ACHN (cell line): Measurements from ENCODE around the gene FAM53B.
"Not testable (repeated sequence)": the region's sequence is repeated elsewhere in the genome, so short reads cannot be mapped to it uniquely, and the experiment has no call there.

Experiments used
- DNase-seq: peaks from one replicate; pipeline ENCODE4 v3.0.0-alpha.2; 2015
- in situ Hi-C: cut with HindIII; loops from 2 replicates; pipeline ENCODE4 v1.10.0; 2017; ENCODE audit warnings: low sequenced_read_pairs, low pct_ligation_motif_present, low pct_unique_long_range_greater_than_20kb

The FAM53B gene, protein sequence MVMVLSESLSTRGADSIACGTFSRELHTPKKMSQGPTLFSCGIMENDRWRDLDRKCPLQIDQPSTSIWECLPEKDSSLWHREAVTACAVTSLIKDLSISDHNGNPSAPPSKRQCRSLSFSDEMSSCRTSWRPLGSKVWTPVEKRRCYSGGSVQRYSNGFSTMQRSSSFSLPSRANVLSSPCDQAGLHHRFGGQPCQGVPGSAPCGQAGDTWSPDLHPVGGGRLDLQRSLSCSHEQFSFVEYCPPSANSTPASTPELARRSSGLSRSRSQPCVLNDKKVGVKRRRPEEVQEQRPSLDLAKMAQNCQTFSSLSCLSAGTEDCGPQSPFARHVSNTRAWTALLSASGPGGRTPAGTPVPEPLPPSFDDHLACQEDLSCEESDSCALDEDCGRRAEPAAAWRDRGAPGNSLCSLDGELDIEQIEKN

DNA sequence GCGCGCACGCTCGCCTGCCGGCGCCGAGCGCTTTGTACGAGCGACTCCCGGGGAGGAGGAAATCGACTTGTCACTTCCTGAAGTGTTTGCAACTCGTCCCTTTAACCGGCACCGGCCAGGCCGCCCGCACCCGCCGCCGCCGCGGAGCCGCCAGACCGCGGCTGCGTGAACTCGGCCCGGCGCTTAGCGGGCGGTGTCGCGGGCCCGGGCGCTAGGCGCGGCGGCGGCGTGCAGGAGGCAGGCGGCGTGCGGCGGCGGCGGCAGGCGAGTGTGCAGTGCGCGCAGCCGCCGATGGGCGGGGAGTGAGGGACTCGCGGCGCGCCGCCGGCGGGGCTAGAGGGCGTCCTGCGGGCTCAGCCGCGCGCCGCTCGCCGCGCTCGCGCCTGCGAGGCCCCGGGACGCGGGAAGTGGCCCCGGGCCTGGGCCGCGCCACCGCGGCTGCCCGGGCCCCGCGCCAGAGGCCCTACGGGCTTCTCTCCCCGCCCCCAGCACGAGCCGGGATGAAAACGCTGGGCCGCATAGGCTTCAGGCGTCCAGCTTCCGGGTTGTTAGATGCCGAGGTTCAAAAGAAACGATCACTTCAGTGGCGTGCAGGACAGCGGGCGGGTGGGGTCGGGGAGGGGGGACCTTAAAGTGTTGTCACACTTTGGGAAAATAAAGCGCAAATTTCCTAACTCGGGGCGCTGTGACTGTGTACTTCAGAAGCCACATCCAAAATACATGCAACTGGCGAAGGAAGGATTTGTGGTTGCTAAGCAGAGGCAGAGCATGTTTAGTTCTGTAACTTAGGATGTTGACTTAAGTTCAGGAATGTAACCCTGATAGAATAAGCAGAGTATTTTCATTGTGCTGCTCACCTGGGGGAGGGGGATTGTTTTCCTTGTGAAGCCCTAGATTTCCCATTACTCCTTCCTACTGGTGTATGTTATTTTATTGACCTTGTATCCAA, at the start of gene FAM53B:
TSS of gene FAM53B (minus strand) at position 277 of the 949 bp plus-strand sequence. CDS start 37,665 bp downstream, outside the sequence.
- in situ Hi-C loops: no loop called here
- DNase-seq: peak; percentile 88

DNA sequence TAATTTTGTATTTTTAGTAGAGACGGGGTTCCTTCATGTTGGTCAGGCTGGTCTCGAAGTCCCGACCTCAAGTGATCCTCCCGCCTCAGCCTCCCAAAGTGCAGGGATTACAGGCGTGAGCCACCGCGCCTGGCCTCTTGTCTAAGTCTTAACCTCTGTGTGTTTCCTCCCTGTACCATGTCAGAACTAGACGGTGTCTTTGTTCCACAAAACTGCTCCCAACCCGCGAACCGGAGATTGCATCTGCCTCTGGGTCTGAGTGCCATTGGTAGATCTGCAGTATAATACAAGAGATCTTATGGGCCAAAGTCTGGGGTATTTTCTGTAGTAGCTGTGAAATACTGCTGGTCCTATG, 48.8 kb upstream of the FAM53B start:
- in situ Hi-C loops: no loop called here
- DNase-seq: no peak

DNA sequence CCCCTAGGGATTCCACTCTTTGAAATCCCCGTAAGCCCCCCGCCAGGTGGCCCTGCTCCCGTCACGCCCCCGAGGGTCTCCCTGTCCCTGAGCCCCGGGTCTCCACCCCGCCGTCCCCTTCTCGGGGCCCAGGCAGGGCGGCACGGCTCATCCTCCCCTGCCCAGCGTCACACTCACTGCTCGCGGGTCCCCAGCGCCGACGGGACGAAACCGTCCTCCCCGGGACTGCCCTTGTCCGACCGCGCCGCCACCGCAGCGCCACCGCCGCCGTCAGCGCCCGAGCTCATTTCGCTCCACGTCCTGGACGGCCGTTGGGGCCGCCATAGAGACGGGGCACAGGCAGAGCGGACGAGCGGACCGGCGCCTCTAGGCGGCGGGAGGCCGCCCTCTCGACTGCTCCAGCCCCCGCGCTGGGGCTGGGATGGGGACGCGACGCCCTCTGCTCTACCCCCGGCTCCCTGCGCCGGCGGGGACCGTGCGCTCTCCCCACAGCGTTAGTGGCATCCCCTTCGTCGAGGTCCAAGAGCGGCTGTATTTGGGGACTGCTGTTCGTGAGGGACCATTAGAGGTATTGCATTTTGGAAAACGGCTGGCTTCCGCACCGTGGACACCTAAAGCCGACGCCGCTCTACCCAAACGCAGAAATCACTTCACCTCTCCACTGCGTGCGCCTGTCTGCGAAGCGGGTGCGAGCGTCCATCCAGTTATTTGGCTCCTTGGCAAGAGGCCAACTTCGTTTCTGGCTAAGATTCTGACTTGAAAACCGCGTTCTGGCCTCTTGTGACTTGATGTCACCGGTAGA, 47.6 kb upstream of the FAM53B start, which contains the start of gene EEF1AKMT2:
TSS of gene EEF1AKMT2 (minus strand) at position 341 of the 802 bp plus-strand sequence. CDS start at position 287, 54 bp downstream.
- in situ Hi-C loops: no loop called here
- peak; percentile 91 for DNase-seq

DNA sequence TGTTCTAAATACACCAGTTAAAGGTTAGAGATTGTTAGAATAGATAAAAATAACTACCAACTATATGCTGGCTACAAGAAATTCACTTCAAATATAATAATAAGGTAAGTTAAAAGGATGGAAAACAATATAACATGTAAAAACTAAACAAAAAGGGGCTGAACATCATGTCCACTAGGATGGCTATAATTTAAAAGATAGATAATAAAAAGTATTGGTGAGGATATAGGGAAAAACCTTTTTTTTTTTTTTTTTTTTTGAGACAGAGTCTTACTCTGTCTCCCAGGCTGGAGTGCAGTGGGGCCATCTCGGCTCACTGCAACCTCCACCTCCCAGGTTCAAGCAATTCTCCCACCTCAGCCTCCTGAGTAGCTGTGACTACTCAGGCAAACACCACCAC, 38.7 kb upstream of the FAM53B start:
- in situ Hi-C loops, DNase-seq: not testable (repeated sequence)

DNA sequence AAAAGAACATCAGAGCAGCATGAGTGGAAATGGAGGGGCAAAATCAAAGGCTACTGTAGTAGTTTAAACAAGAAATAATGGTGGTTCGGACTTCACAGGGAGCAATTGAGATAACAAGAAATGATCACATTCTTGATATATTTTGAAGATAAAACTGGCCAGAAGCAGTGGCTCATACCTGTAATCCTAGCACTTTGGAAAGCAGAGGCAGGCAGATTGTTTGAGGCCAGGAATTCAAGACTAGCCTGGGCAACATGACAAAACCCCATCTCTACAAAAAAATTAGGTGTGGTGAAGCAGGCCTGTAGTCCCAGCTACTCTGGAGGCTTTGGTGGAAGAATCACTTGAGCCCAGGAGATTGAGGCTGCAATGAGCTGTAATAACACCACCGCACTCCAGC, 24.6 kb upstream of the FAM53B start:
- no peak for DNase-seq
- in situ Hi-C loops: no loop called here

DNA sequence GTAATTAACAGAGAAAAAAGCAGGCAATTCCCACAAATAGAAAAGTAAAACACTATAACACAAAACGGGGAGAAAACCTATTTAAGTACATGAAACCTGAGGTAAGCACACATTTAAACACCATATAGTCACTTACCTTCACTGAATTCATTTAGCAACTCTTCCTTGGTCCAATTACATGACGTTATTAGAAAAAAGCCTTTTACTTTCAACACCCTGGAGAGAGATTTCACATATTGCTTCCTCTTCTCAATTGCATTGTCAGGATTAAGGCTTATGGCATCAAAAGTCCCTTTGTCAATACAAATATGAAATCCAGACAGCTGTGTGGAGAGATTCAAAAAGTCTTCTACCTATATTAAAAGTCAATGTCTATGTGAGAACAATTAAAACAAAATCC, 21.1 kb upstream of the FAM53B start:
- no peak for DNase-seq
- in situ Hi-C loops: no loop called here

DNA sequence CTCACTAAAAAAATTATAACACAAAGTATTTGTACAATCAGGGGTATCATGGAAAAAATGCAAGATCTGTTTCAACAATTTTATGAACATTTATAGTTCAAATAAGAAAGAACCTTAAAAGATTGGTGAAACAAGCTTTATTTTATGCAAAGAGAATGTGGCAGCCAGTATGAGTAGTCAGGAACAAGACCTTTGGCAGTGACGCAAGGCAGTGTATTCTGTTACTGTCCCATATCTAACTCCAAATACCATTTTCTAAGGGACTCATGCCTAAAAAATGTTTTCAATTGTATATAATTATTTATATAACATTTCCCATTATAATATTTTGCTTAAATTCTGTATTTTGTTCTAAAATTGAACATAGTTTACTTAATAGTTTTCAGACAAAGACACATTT, 19.1 kb upstream of the FAM53B start:
- DNase-seq: no peak
- in situ Hi-C loops: no loop called here

DNA sequence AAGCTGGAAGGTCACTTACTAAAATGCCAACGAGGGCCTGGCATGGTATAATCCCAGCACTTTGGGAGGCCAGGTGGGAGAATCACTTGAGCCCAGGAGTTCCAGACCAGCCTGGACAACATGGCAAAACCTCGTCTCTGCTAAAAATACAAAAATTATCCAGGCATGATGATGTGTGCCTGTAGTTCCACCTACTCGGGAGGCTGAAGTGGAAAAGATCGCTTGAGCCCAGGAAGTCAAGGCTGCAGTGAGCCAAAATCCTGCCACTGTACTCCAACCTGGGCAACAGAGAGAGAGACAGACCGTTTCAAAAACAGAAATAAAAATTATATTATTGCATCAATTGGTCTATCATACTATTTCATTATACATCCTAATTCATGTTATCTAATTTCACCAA, 18.1 kb upstream of the FAM53B start:
- no peak for DNase-seq
- in situ Hi-C loops: no loop called here

DNA sequence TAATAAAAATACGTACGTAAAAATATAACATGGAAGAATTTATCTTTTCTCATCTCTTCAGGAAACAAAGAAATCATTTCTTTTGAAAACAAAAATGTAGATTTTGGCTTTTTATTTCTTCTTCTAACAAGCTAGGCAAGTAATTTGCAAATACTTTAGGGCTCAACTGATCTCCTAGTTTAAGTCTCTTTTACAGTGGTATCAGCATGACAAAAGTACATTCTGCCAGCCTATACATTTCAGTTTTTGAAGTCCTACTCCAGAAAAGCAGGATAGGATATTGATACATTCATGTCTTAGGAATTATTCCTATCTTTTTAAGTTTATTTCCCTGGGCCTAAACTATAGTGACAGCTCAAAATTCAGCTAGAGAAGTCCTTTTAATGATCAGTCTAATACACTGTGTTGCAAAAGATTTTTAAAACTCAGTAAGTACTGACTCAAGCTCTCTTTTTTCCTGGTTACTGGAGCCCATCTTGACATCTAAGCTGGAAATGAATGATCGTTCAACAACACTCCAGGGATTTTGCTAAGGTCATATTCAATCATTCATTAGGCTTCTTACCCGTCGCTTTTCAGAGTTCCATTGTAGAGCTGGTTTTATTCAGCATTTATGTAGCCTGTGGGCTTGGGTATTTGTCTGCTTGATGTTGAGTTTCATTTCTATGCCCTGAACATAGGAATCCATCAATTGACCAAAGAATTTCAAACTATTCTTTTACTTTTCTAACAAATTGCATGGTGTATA, 12.2 kb upstream of the FAM53B start:
- no peak for DNase-seq
- in situ Hi-C loops: no loop called here

DNA sequence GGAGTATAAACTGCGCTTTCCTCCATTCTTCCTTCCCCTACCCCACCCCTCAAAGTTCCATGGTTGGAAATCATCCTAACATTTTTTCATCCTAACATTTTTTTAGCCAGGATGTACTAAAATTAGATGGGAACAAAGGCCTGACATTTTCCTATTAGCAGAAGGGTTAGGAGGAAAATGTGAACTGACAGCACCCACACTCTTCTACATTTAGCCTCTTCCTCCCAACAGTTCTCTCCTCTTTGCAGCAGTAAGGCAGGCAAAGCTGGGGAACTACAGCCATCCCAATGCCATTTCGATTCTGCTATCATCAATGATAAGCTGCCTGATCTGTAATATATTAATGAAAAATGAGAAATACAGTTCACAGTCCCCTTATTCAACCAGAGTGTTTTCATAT, 11.4 kb upstream of the FAM53B start:
- no peak for DNase-seq
- in situ Hi-C loops: no loop called here

DNA sequence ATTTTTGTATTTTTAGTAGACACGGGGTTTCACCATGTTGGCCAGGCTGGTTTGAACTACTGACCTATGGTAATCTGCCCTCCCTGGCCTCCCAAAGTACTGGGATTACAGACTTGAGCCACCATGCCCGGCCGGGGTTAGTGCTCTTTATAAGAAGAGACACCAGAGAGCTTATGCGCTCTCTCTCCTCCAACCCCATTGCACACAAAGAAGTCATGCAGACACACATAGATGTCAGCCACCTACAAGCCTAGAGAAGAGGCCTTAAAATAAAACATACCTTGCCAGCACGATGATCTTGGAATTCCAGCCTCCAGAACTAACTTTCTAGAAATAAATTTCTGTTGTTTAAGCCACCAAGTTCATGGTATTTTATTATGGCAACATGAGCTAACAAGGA, 10.0 kb upstream of the FAM53B start:
- in situ Hi-C loops: no loop called here
- no peak for DNase-seq

DNA sequence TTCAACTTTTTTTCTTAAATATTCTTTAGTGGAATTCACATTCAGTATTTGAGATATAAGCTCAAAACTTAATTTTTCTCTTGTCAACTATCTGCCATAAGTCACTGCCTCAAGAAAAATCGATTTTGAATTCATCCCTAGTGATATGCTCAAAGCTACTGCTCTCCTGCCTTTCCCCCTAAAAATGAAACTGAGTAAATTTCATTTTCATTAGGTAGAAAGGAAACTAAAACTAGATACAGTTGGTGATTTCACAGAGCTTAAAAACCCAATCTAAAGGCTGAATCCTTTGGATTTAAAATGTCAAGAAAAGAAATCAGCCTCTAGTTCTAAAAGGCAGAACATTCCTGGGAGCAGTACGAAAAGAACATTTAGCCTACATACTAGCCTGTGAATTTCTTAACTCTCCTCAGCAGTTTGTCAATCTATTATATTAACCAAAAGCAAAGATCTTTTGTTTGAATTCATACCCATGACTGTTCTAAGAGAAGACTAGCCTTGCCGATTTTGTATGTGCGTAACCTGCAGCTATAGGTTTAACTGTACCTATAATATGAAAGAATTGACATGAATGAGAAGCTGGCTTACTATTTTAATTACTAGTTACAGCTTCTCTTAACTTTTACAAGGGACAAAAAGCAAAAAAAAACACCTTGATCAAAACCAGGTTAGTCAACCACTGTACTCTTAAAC, 4.9 kb upstream of the FAM53B start:
- DNase-seq: no peak
- in situ Hi-C loops: no loop called here

DNA sequence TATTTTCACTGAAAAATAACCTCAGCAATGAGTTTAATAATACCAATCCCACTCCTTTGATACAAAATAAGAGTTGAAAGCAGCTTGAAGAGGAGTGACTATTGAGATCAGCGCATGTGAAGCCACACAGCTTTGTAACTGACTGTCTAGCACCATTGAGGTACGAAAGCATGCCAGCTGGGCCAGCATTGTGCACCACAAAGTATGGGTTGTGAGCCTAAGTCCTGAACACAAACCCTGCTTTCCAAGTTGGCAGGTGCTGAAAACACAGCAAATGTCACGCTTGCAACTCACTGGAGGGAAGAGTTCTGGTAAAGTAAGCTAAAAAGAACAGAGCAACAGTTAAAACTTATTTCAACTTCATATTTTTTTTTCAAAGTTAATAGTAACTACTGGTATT, 4.0 kb upstream of the FAM53B start:
- DNase-seq: no peak
- in situ Hi-C loops: no loop called here

DNA sequence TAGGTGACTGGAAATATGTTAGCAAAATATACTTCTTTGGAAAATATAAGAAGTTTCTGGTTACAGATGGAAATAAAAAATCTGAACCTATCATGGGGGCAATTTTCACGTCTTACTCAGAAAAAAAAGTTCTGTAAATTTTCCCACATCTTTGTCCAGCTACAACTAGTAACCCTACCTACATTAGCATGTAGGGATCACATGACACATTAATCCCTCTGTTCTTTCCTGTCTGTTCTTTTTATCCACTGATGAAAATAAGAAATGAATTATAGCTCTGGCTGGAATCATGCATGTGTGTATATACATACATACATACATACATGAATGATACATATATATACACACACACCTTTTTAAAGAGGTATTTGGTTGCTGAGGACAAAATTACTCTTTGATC, 3.6 kb upstream of the FAM53B start:
- in situ Hi-C loops: no loop called here
- no peak for DNase-seq

DNA sequence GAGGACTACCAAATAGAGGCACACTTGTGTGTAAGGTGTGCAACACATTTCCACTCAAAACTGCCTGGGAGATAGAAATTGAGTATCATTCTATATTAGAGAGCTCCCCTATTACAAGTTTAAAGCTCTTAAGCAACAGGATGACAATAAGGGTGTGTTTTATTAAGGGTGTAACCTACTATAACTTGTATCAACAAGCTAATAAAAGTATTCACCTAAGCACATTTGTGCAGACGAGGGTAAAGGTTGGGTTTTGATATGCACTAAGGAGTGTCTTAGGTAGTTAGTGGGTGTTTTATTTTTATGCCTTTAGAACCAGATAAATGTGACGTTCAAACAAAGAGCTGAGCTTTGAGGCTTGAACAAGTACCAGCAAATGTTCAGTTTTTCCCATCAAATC, 2.8 kb upstream of the FAM53B start:
- DNase-seq: no peak
- in situ Hi-C loops: no loop called here

DNA sequence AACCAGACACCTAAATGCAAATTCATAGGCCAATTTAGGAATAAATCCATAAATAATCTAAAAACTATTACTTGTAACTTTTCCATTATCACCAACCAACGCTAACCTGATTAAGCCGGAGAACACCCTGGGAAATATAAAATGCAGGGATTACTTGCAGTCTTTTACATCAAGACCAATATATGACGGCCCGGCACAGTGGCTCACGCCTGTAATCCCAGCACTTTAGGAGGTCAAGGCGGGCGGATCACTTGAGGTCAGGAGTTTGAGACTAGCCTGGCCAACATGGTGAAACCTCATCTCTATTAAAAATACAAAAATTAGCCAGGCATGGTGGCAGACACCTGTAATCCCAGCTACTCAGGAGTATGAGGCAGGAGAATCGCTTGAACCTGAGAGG, 2.3 kb upstream of the FAM53B start:
- in situ Hi-C loops: not testable (repeated sequence)

DNA sequence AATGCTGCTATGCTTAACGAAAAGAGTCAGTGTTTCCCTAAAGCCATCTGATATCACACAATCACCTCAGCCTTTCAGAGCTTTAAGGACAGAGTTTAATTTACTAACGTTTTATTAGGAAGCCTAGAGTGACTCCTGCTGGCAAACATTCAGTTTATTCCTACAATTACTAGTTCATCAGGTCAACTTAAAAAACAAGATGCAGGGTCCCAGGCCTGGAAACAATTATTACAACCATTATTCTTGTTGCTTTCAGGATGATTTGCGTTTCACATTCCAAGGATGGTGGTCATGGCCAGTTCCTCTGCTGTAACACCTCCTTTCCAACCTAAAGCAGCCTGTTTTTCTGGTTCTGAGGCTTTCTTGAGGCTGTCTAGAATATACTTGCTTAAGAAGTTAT, 1.5 kb upstream of the FAM53B start:
- peak; percentile 58 for DNase-seq
- in situ Hi-C loops: no loop called here

More for the DNA sequence above, 2.3 kb upstream of the FAM53B start:
- DNase-seq: not testable (repeated sequence)

DNA sequence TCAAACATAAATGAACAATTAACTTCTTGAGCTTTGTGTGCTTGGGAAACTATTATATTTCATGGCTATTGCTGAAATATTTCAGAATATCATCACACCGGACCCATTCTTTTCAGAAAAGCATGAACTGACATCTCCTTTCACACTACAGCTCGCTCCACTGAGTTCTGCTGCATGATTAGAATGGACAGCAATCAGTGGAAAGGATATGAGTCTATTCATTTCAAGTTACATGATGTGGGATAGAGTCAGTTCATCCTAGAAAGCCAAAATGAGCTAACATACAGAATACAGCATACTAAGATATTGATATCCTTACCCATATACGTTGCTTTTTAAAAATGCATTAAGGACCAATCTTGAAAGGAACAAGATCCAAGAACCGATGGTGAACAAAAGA, 1.1 kb upstream of the FAM53B start:
- no peak for DNase-seq
- in situ Hi-C loops: no loop called here
